Gastroesophageal sphincter (tissue), 3 donors: Measurements from ENCODE around the gene PLA2R1.

Source experiments
- POLR2A ChIP-seq, 2 donors: fragments of 450-650 bp; IDR thresholded peaks; one replicate each; pipeline ENCODE4 v1.6.1; 2017; ENCODE audit warnings: antibody characterized with exemption in 2 of 2, mild to moderate bottlenecking in 2 of 2, moderate library complexity in 1 of 2
- TF ChIP-seq, protein P1 (sequence below), 4 experiments: fragments of 200-600 bp in 2 of 4; fragments of 450-650 bp in 2 of 4; sonication (generic) in 1 of 4; IDR thresholded peaks; one replicate each; pipeline ENCODE4 v1.5.1; 2017 to 2019; ENCODE audit warnings: antibody characterized with exemption in 4 of 4, mild to moderate bottlenecking in 2 of 4, moderate library complexity in 2 of 4

DNA sequence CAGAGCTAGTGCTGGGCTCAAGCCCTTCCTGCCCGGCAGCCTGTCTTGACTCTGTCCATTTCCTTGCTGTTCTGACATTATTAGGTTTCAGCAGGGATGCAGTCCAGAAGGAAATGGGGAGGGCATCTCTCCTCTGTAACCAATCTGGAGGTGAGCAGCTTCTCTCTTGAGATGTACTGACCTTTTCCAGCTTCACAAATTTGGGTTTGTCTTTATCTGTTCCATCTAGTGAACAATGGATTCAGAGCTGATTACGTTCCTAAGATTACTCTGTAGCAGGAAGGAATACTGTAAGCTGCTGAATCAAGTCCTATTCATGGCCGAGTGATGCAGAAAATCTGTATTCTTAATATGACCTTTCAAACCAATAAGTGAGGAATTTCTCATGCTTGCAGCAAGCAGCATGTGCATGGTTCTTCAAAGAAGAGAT lies 11.0 kb downstream of the PLA2R1 start:
- TF ChIP-seq, protein P1, sequence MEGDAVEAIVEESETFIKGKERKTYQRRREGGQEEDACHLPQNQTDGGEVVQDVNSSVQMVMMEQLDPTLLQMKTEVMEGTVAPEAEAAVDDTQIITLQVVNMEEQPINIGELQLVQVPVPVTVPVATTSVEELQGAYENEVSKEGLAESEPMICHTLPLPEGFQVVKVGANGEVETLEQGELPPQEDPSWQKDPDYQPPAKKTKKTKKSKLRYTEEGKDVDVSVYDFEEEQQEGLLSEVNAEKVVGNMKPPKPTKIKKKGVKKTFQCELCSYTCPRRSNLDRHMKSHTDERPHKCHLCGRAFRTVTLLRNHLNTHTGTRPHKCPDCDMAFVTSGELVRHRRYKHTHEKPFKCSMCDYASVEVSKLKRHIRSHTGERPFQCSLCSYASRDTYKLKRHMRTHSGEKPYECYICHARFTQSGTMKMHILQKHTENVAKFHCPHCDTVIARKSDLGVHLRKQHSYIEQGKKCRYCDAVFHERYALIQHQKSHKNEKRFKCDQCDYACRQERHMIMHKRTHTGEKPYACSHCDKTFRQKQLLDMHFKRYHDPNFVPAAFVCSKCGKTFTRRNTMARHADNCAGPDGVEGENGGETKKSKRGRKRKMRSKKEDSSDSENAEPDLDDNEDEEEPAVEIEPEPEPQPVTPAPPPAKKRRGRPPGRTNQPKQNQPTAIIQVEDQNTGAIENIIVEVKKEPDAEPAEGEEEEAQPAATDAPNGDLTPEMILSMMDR (IDR thresholded peaks at IDR 0.05) = no peak
- TF ChIP-seq POLR2A (IDR thresholded peaks at IDR 0.05) = no peak
